Esophagus squamous epithelium (tissue), 4 donors: ENCODE measurements around the gene TPCN2.

ENCODE experiments used
- CTCF ChIP-seq, 6 experiments: fragments of 450-650 bp in 4 of 6; fragments of 200-600 bp in 2 of 6; sonication (generic) in 2 of 6; IDR thresholded peaks; one replicate each; pipeline ENCODE4 v1.5.1; 2016 to 2019; ENCODE audit warnings: antibody characterized with exemption in 6 of 6, mild to moderate bottlenecking in 4 of 6, moderate library complexity in 4 of 6
- POLR2A ChIP-seq, 4 donors: fragments of 450-650 bp; IDR thresholded peaks; one replicate each; pipeline ENCODE4 v1.6.1; 2017; ENCODE audit warnings: antibody characterized with exemption in 4 of 4, mild to moderate bottlenecking in 4 of 4, moderate library complexity in 3 of 4

GRCh38 chr11:69078930-69079605 is 30.3 kb downstream of the TPCN2 start:
- no peak for TF ChIP-seq POLR2A (IDR thresholded peaks at IDR 0.05)
- TF ChIP-seq CTCF (IDR thresholded peaks at IDR 0.05), result no peak
